ENCODE measurements around the gene DNM2. TPM values are rescaled to one million over a fixed set of nuclear protein-coding genes. Genes with fewer than 3 reads are reported as not detected.

The DNM2 gene
- total RNA-seq = 52.9 and 76.8 TPM in 2 replicates
- 42.6 and 48.6 TPM in 2 replicates for polyA plus RNA-seq
- 63.1 and 73.7 TPM in 2 replicates for polyA plus RNA-seq (2012)
- polyA minus RNA-seq (ENCODE audit: low replicate concordance) = 152 and 202 TPM in 2 replicates

DNA sequence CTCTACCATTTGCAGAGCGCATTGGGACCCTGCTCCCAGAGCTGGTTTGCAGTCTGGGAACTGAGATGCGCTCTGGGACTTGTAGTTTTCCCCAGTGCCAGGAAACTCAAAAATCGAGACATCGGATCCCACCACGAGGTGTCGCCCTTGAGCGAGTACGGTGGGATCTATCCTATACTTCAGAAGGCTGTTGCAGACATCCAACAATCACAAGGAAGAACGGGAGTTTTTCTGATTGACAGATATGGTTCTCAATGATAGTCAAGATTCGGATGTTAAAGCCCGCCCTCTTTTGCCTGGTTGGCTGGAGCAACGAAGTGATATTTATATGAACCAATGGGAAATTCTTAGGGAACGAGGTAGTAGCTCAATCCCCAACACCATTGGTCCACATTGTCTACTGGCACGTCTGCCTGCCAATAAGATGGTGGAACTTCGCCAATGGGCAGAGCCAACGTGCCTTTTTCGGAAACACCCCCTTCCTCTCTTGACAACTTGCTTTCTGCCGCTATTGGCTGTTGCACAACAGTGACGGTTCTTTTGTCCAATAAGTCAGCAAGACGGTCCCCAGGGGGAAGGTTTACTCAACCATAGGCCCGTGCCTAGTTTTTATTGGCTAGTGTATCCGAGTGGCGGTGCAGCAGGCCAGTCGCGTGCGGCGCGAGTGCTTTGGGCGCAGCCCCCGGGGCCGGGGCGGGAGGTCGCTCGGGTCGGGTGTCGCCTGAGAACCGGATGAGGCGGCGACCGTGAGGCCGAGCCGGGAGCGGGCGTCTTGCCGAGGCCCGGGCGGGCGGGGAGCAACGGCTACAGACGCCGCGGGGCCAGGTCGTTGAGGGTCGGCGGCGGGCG is at the start of gene DNM2:
DNM2 (plus strand) TSS at position 724 of the 849 bp plus-strand sequence. CDS start 164 bp downstream, outside the sequence.
- H3K4me3 ChIP-seq (replicated peaks in 1 of 4; ENCODE audit: control extremely low read depth in 1 of 4, insufficient read depth in 1 of 4, low read depth in 3 of 4, low read length in 4 of 4) = peak within 1 kb of the TSS; percentile 69 to 87 (median 78)
- peaks cover 5% of the 10 kb centered on the region for H3K36me3 ChIP-seq (ENCODE audit: control insufficient read depth, insufficient read depth, low read length)
- H2AFZ ChIP-seq (ENCODE audit: low read length) = peak within 1 kb of the TSS; percentile 77
- peaks cover 9% of the 10 kb centered on the region for H3K4me1 ChIP-seq (ENCODE audit: control insufficient read depth, extremely low read depth, insufficient read depth, low read length)
- peak within 1 kb of the TSS; percentile 88 for H3K27ac ChIP-seq (ENCODE audit: insufficient read depth, low read length)
- no peaks in the 10 kb centered on the region for H3K9me3 ChIP-seq (ENCODE audit: control insufficient read depth, insufficient read depth, low read depth, low read length)
- H3K79me2 ChIP-seq (ENCODE audit: control insufficient read depth, insufficient read depth, low read length) = peaks cover 46% of the 10 kb centered on the region
- peak; percentile 100 for DNase-seq (ENCODE audit: low read depth in 2 of 2)
- peak within 1 kb of the TSS; percentile 96 for H3K9ac ChIP-seq (ENCODE audit: insufficient read depth, low read length)
- TF ChIP-seq EZH2 (IDR thresholded peaks at IDR 0.05; ENCODE audit: low read length, missing control alignments) = no peak
- TF ChIP-seq, protein P1, sequence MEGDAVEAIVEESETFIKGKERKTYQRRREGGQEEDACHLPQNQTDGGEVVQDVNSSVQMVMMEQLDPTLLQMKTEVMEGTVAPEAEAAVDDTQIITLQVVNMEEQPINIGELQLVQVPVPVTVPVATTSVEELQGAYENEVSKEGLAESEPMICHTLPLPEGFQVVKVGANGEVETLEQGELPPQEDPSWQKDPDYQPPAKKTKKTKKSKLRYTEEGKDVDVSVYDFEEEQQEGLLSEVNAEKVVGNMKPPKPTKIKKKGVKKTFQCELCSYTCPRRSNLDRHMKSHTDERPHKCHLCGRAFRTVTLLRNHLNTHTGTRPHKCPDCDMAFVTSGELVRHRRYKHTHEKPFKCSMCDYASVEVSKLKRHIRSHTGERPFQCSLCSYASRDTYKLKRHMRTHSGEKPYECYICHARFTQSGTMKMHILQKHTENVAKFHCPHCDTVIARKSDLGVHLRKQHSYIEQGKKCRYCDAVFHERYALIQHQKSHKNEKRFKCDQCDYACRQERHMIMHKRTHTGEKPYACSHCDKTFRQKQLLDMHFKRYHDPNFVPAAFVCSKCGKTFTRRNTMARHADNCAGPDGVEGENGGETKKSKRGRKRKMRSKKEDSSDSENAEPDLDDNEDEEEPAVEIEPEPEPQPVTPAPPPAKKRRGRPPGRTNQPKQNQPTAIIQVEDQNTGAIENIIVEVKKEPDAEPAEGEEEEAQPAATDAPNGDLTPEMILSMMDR (conservative IDR thresholded peaks at IDR 0.05 in 1 of 2, IDR thresholded peaks at IDR 0.05 in 1 of 2; ENCODE audit: low read depth in 1 of 2, low read length in 2 of 2) = peak; percentile 66 to 82
- peak within 1 kb of the TSS; percentile 95 for H3K4me2 ChIP-seq (ENCODE audit: extremely low read depth, insufficient read depth, low read length)
- H3K27me3 ChIP-seq (ENCODE audit: control insufficient read depth, insufficient read depth, low read length) = no peaks in the 10 kb centered on the region
- no peaks in the 10 kb centered on the region for H4K20me1 ChIP-seq (ENCODE audit: control insufficient read depth, extremely low read depth, insufficient read depth, low read length)

DNA sequence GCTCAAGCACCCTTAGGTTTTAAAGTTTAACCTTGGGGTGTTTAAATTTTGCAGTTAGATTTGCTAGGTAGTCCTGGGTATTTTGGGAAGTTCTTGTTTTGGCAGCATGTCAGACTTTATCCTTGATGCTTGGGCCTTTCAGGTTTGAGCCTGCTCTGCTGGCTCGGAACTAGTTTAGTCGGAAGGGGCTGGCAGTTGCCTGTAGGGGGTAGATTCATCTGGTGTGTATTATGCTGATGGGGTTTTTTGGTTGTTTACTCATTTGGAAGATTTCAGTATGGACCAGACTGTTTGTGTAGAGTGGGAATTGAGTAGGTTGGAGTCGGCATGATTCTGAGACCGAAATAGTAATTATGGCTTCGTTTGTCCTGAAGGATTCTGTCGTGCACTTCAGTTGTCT is 48.6 kb upstream of the DNM2 start:
- Histone ChIP-seq H3K4me2 (ENCODE audit: extremely low read depth, insufficient read depth, low read length) (no peak overlapping the region), H3K27me3 (ENCODE audit: control insufficient read depth, insufficient read depth, low read length) (no peaks in the 10 kb centered on the region), H3K4me1 (ENCODE audit: control insufficient read depth, extremely low read depth, insufficient read depth, low read length) (peaks cover 11% of the 10 kb centered on the region), H3K9ac (ENCODE audit: insufficient read depth, low read length) (no peak overlapping the region), H3K9me3 (ENCODE audit: control insufficient read depth, insufficient read depth, low read depth, low read length) (no peaks in the 10 kb centered on the region), H3K27ac (ENCODE audit: insufficient read depth, low read length) (no peak overlapping the region), H2AFZ (ENCODE audit: low read length) (no peak overlapping the region), H4K20me1 (ENCODE audit: control insufficient read depth, extremely low read depth, insufficient read depth, low read length) (peaks cover 3% of the 10 kb centered on the region), H3K79me2 (ENCODE audit: control insufficient read depth, insufficient read depth, low read length) (peaks cover 91% of the 10 kb centered on the region), H3K36me3 (ENCODE audit: control insufficient read depth, insufficient read depth, low read length) (peaks cover 10% of the 10 kb centered on the region), H3K4me3 (replicated peaks in 1 of 4; ENCODE audit: control extremely low read depth in 1 of 4, insufficient read depth in 1 of 4, low read depth in 3 of 4, low read length in 4 of 4) (no peak overlapping the region)
- TF ChIP-seq EZH2 (IDR thresholded peaks at IDR 0.05; ENCODE audit: low read length, missing control alignments) = no peak
- TF ChIP-seq, protein P1 (conservative IDR thresholded peaks at IDR 0.05 in 1 of 2, IDR thresholded peaks at IDR 0.05 in 1 of 2; ENCODE audit: low read depth in 1 of 2, low read length in 2 of 2) = no peak
- DNase-seq (ENCODE audit: low read depth in 2 of 2) = no peak

DNA sequence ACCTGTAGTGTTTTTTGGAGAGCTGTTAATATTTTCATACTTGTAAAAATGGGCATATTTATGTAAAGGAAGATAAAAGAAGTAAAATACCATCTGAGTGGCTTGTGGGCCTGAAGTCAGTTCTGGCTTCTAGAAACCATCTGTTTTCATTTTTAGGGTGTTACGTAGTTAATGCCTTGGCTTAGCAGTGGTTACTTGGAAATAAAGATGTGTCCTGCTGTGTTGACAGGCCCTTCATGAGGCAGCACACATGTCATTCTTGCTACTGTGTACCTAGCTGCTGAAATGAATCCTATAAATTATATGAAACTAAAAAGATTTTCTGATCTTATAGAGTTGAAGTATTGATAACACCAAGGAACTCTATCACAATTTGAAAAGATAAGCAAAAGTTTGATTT is 47.7 kb upstream of the DNM2 start:
- Histone ChIP-seq H2AFZ (ENCODE audit: low read length) (no peak overlapping the region), H3K27me3 (ENCODE audit: control insufficient read depth, insufficient read depth, low read length) (no peaks in the 10 kb centered on the region), H4K20me1 (ENCODE audit: control insufficient read depth, extremely low read depth, insufficient read depth, low read length) (peaks cover 3% of the 10 kb centered on the region), H3K36me3 (ENCODE audit: control insufficient read depth, insufficient read depth, low read length) (peaks cover 10% of the 10 kb centered on the region), H3K79me2 (ENCODE audit: control insufficient read depth, insufficient read depth, low read length) (peaks cover 89% of the 10 kb centered on the region), H3K4me3 (replicated peaks in 1 of 4; ENCODE audit: control extremely low read depth in 1 of 4, insufficient read depth in 1 of 4, low read depth in 3 of 4, low read length in 4 of 4) (no peak overlapping the region), H3K4me1 (ENCODE audit: control insufficient read depth, extremely low read depth, insufficient read depth, low read length) (peaks cover 11% of the 10 kb centered on the region), H3K9ac (ENCODE audit: insufficient read depth, low read length) (no peak overlapping the region), H3K27ac (ENCODE audit: insufficient read depth, low read length) (no peak overlapping the region), H3K9me3 (ENCODE audit: control insufficient read depth, insufficient read depth, low read depth, low read length) (no peaks in the 10 kb centered on the region), H3K4me2 (ENCODE audit: extremely low read depth, insufficient read depth, low read length) (no peak overlapping the region)
- TF ChIP-seq, protein P1 (conservative IDR thresholded peaks at IDR 0.05 in 1 of 2, IDR thresholded peaks at IDR 0.05 in 1 of 2; ENCODE audit: low read depth in 1 of 2, low read length in 2 of 2) = no peak
- no peak for TF ChIP-seq EZH2 (IDR thresholded peaks at IDR 0.05; ENCODE audit: low read length, missing control alignments)
- no peak for DNase-seq (ENCODE audit: low read depth in 2 of 2)

Measured in fibroblast of lung (primary cell).